ENCODE data around the gene MOB4. TPM values are rescaled to one million over a fixed set of nuclear protein-coding genes. Genes with fewer than 3 reads are reported as not detected.
A peak's percentile ranks its signal among the peaks of the same experiment; 100 is the strongest.

Gene MOB4
- 22.0 and 24.6 TPM in 2 replicates for polyA plus RNA-seq (2012; rRNA removed)
- 34.7 and 47.5 TPM in 2 replicates for polyA plus RNA-seq (2012; cell fraction: cytosol; rRNA removed)
- polyA plus RNA-seq (2012; cell fraction: nucleus; rRNA removed) = 5.4 and 10.6 TPM in 2 replicates

- Histone ChIP-seq H3K9me3 (no peaks in the 10 kb centered on the region), H3K27me3 (ENCODE audit: insufficient read depth) (no peaks in the 10 kb centered on the region), H3K9me2 (no peaks in the 10 kb centered on the region), H3K27ac (ENCODE audit: low read depth in 2 of 2, low read length in 1 of 2) (peak within 1 kb of the TSS; percentile 79 to 97), H3K4me2 (peak within 1 kb of the TSS; percentile 99), H4K20me1 (ENCODE audit: insufficient read depth) (peaks cover 31% of the 10 kb centered on the region), H3F3A (replicated peaks; ENCODE audit: insufficient read depth) (peaks cover 3% of the 10 kb centered on the region), H3K9ac (peak within 1 kb of the TSS; percentile 91), H3K4me1 (ENCODE audit: control insufficient read depth in 1 of 2, insufficient read depth in 2 of 2, low read depth in 1 of 2, low read length in 1 of 2) (peaks cover 0 to 8% of the 10 kb centered on the region in 2 experiments), H3K36me3 (replicated peaks in 1 of 2; ENCODE audit: control insufficient read depth in 1 of 2, insufficient read depth in 2 of 2, low read length in 1 of 2) (peaks cover 0 to 18% of the 10 kb centered on the region in 2 experiments), H2AFZ (ENCODE audit: low read depth) (peak within 1 kb of the TSS; percentile 98), H3K4me3 (ENCODE audit: low read depth in 2 of 2, low read length in 1 of 2) (peak within 1 kb of the TSS; percentile 77 to 89), H3K79me2 (ENCODE audit: insufficient read depth) (peaks cover 50% of the 10 kb centered on the region)
- POLR2A ChIA-PET = interaction anchor here (0.6 to 3.0 kb wide), 7 partner anchors 9 to 60 kb away, joined by 3 to 46 read pairs (median 3); partner anchors contain the start of genes HSPD1 and HSPE1
- CTCF ChIA-PET = interaction anchor here (1.1 to 2.2 kb wide), 4 partner anchors 10 to 16 kb away, joined by 3 to 11 read pairs (median 4); partner anchors contain the start of genes HSPD1 and HSPE1
- WGBS (ENCODE audit: low lambda C conversion rate) = under 1% methylated on average over 36 of the region's 66 CpGs
- peak; percentile 97 for DNase-seq
- TF ChIP-seq FOXM1 (IDR thresholded peaks at IDR 0.05; ENCODE audit: low read depth) (no peak), FOXJ3 (CRISPR knock-in tag; IDR thresholded peaks at IDR 0.05) (peak; percentile 13; the same call in 1 of the 2 replicates), POLR2AphosphoS5 (IDR thresholded peaks at IDR 0.05; ENCODE audit: low read depth, low read length) (peak; percentile 94), RFX5 (IDR thresholded peaks at IDR 0.05; ENCODE audit: low read length) (no peak), GATA2 (CRISPR knock-in tag; IDR thresholded peaks at IDR 0.05) (no peak), MEF2A (IDR thresholded peaks at IDR 0.05; ENCODE audit: borderline replicate concordance, low read depth) (no peak), GABPA (IDR thresholded peaks at IDR 0.05; ENCODE audit: low read depth) (peak; percentile 67), RCOR1 (IDR thresholded peaks at IDR 0.05; ENCODE audit: low read length) (no peak), YY1 (IDR thresholded peaks at IDR 0.05; ENCODE audit: low read depth) (peak; percentile 86), EP300 (IDR thresholded peaks at IDR 0.05; ENCODE audit: borderline replicate concordance in 1 of 2, low read depth in 1 of 2, low read length in 1 of 2) (peak; percentile 98 to 100), TCF12 (IDR thresholded peaks at IDR 0.05) (peak; percentile 64; the same call in 1 of the 2 replicates), MXI1 (IDR thresholded peaks at IDR 0.05; ENCODE audit: low read depth, low read length) (peak; percentile 94), PBX3 (IDR thresholded peaks at IDR 0.05) (peak; percentile 38), RAD21 (IDR thresholded peaks at IDR 0.05; ENCODE audit: low read length) (no peak), IRF3 (IDR thresholded peaks at IDR 0.05; ENCODE audit: low read depth, low read length) (no peak), USF2 (IDR thresholded peaks at IDR 0.05; ENCODE audit: borderline replicate concordance, low read depth, low read length) (no peak), USF1 (IDR thresholded peaks at IDR 0.05; ENCODE audit: borderline replicate concordance, low read depth) (0 out of 2 replicates have a peak, but pooled peaks have one; percentile 16), SIN3A (IDR thresholded peaks at IDR 0.05; ENCODE audit: borderline replicate concordance, low read depth, low read length) (peak; percentile 96), ELF1 (IDR thresholded peaks at IDR 0.05) (peak; percentile 83), FOSL2 (IDR thresholded peaks at IDR 0.05; ENCODE audit: borderline replicate concordance, low read depth) (no peak)
- TF ChIP-seq, protein P1, sequence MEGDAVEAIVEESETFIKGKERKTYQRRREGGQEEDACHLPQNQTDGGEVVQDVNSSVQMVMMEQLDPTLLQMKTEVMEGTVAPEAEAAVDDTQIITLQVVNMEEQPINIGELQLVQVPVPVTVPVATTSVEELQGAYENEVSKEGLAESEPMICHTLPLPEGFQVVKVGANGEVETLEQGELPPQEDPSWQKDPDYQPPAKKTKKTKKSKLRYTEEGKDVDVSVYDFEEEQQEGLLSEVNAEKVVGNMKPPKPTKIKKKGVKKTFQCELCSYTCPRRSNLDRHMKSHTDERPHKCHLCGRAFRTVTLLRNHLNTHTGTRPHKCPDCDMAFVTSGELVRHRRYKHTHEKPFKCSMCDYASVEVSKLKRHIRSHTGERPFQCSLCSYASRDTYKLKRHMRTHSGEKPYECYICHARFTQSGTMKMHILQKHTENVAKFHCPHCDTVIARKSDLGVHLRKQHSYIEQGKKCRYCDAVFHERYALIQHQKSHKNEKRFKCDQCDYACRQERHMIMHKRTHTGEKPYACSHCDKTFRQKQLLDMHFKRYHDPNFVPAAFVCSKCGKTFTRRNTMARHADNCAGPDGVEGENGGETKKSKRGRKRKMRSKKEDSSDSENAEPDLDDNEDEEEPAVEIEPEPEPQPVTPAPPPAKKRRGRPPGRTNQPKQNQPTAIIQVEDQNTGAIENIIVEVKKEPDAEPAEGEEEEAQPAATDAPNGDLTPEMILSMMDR (IDR thresholded peaks at IDR 0.05) = no peak
- TF ChIP-seq, protein P2, sequence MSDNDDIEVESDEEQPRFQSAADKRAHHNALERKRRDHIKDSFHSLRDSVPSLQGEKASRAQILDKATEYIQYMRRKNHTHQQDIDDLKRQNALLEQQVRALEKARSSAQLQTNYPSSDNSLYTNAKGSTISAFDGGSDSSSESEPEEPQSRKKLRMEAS (IDR thresholded peaks at IDR 0.05; ENCODE audit: low read depth) = peak; percentile 91
- TF ChIP-seq, protein P3, sequence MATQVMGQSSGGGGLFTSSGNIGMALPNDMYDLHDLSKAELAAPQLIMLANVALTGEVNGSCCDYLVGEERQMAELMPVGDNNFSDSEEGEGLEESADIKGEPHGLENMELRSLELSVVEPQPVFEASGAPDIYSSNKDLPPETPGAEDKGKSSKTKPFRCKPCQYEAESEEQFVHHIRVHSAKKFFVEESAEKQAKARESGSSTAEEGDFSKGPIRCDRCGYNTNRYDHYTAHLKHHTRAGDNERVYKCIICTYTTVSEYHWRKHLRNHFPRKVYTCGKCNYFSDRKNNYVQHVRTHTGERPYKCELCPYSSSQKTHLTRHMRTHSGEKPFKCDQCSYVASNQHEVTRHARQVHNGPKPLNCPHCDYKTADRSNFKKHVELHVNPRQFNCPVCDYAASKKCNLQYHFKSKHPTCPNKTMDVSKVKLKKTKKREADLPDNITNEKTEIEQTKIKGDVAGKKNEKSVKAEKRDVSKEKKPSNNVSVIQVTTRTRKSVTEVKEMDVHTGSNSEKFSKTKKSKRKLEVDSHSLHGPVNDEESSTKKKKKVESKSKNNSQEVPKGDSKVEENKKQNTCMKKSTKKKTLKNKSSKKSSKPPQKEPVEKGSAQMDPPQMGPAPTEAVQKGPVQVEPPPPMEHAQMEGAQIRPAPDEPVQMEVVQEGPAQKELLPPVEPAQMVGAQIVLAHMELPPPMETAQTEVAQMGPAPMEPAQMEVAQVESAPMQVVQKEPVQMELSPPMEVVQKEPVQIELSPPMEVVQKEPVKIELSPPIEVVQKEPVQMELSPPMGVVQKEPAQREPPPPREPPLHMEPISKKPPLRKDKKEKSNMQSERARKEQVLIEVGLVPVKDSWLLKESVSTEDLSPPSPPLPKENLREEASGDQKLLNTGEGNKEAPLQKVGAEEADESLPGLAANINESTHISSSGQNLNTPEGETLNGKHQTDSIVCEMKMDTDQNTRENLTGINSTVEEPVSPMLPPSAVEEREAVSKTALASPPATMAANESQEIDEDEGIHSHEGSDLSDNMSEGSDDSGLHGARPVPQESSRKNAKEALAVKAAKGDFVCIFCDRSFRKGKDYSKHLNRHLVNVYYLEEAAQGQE (IDR thresholded peaks at IDR 0.05; ENCODE audit: low read depth, low read length) = no peak
Observed at GRCh38 chr2:197515739-197516392, at the start of gene MOB4. TSS of gene MOB4 (plus strand) at chr2:197516066. CDS start at chr2:197516087, 21 bp downstream.
